ENCODE results near the gene VASP. TPM values are rescaled to one million over a fixed set of nuclear protein-coding genes. Genes with fewer than 3 reads are reported as not detected.

Gene VASP
- total and polyA plus RNA-seq, 8 donors: 12.5 to 49.3 (median 29.3) TPM

DNA sequence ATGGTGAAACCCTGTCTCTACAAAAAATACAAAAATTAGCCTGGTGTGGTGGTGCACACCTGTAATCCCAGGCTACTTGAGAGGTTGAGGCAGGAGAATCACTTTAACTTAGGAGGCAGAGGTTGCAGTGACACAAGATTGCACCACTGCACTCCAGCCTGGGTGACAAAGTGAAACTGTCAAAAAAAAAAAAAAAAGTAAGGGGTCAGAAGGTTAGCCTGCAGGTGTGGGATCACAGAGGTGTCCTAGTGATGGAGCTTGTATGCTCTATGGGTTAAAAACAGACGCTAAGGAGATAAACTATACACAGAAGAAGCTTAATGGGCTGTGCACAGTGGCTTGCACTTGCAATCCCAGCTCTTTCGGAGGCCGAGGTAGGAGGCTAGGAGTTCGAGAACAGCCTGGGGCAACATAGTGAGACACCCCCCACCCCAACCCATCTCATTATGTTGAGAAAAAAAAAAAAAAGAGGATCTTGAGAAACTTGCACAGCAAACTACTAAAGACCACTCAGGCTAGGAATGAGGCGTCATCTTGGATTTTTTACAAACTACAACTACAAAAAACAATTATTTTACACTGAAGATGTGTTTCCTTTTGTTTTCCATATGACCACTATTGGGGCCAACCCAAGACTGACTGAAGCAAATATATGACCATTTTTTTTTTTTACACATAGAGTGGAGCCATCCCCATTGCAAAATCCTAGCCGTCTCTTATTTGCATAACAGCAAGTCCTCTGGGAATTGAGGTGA, 31.6 kb upstream of the VASP start:
- no peaks in the 10 kb centered on the region for H3K27me3 ChIP-seq
- H3K9me3 ChIP-seq: no peaks in the 10 kb centered on the region
- no peaks in the 10 kb centered on the region for H3K36me3 ChIP-seq
- H3K4me1 ChIP-seq: peaks cover 0 to 4% (median 0%) of the 10 kb centered on the region in 3 donors
- H3K27ac ChIP-seq: no peak overlapping the region
- FAIRE-seq: no peak
- DNase-seq: peak in 1 of 6 donors; percentile 12
- no peak for ATAC-seq
- 53 to 55% methylated on average over 6 of the region's 6 CpGs for WGBS, 2 donors
- TF ChIP-seq, protein P1, sequence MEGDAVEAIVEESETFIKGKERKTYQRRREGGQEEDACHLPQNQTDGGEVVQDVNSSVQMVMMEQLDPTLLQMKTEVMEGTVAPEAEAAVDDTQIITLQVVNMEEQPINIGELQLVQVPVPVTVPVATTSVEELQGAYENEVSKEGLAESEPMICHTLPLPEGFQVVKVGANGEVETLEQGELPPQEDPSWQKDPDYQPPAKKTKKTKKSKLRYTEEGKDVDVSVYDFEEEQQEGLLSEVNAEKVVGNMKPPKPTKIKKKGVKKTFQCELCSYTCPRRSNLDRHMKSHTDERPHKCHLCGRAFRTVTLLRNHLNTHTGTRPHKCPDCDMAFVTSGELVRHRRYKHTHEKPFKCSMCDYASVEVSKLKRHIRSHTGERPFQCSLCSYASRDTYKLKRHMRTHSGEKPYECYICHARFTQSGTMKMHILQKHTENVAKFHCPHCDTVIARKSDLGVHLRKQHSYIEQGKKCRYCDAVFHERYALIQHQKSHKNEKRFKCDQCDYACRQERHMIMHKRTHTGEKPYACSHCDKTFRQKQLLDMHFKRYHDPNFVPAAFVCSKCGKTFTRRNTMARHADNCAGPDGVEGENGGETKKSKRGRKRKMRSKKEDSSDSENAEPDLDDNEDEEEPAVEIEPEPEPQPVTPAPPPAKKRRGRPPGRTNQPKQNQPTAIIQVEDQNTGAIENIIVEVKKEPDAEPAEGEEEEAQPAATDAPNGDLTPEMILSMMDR (IDR thresholded peaks at IDR 0.05): no peak
- intact Hi-C loops (cut with DNase I): no loop called here
- H3K4me3 ChIP-seq: no peak overlapping the region

- H3K9me3 ChIP-seq: no peaks in the 10 kb centered on the region
- intact Hi-C loops (cut with DNase I): no loop called here
- ATAC-seq (no peak), DNase-seq (peak in 1 of 6 donors; percentile 14), FAIRE-seq (no peak)
- H3K36me3 ChIP-seq: no peaks in the 10 kb centered on the region
- no peaks in the 10 kb centered on the region for H3K27me3 ChIP-seq
- H3K27ac ChIP-seq: no peak overlapping the region
- H3K4me1 ChIP-seq: peaks cover 0 to 4% (median 0%) of the 10 kb centered on the region in 3 donors
- no peak overlapping the region for H3K4me3 ChIP-seq
- WGBS, 2 donors: 36 to 41% methylated on average over 5 of the region's 5 CpGs
- TF ChIP-seq, protein P1 (IDR thresholded peaks at IDR 0.05): no peak
These were observed 31.0 kb upstream of the VASP start for GRCh38 chr19:45476304-45476703.

GRCh38 chr19:45477186-45477585, 30.1 kb upstream of the VASP start:
- ATAC-seq: no peak
- Histone ChIP-seq H3K4me3 (no peak overlapping the region), H3K9me3 (no peaks in the 10 kb centered on the region), H3K36me3 (no peaks in the 10 kb centered on the region), H3K27ac (no peak overlapping the region), H3K4me1 (peaks cover 0 to 4% (median 0%) of the 10 kb centered on the region in 3 donors), H3K27me3 (no peaks in the 10 kb centered on the region)
- no peak for FAIRE-seq
- peak in 1 of 6 donors; percentile 27 for DNase-seq
- 39 to 42% methylated on average over 5 of the region's 5 CpGs for WGBS, 2 donors
- TF ChIP-seq, protein P1 (IDR thresholded peaks at IDR 0.05): no peak
- intact Hi-C loops (cut with DNase I): no loop called here

DNA sequence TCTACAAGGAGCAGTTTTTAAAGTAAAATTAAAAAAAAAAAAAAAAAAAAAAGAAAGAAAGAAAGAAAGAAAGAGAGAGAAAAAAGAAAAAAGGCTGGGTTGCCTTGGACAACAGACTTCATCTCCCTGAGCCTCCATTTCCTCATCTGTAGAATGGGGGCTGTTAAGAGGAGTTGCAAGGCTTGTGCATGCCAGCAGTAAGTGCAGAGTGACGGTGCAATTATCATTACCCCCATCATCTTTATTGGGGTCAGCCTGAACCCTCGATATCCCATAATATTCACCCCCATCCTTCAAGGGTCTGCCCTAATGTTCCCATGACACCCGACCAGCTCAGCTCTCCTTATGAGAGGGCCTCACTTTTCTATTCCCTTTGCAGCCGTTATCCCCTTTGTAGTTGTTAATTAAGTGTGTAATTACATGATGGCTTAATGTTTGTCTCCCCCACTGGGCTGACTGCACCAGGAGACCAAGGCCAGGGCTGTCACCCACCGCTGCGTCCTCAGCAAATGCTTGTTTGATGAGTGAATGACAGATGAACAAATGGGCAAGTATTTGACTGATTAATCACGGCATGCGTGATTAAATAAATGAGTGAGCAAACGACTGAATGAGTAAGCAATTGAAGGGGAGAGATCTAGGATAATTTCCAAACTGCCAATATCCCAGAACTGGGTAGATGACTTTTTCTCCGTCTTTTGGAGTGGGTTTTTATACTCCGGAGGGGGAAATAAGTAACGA, 29.4 kb upstream of the VASP start:
- peaks cover 0 to 4% (median 0%) of the 10 kb centered on the region in 3 donors for H3K4me1 ChIP-seq
- 5% methylated on average over 12 of the region's 12 CpGs for WGBS, 2 donors
- no peaks in the 10 kb centered on the region for H3K36me3 ChIP-seq
- no peaks in the 10 kb centered on the region for H3K27me3 ChIP-seq
- H3K27ac ChIP-seq: peak overlapping the region; percentile 94 to 97 (median 96)
- TF ChIP-seq, protein P1 (IDR thresholded peaks at IDR 0.05): no peak
- FAIRE-seq (no peak), DNase-seq (peak in 1 of 6 donors; percentile 2), ATAC-seq (peak in 2 of 4 donors; percentile 0 to 1)
- H3K9me3 ChIP-seq: no peaks in the 10 kb centered on the region
- H3K4me3 ChIP-seq: peak overlapping the region in 2 of 4 donors; percentile 41 to 42
- intact Hi-C loops (cut with DNase I): loop anchor here in 1 of 3 donors (2.0 kb wide), 1 partner anchor 39 kb away; no protein-coding TSS in a partner anchor

Data from pancreas (tissue), 10 donors.